Measurements from ENCODE around the gene PLOD2.

The PLOD2 gene

DNA sequence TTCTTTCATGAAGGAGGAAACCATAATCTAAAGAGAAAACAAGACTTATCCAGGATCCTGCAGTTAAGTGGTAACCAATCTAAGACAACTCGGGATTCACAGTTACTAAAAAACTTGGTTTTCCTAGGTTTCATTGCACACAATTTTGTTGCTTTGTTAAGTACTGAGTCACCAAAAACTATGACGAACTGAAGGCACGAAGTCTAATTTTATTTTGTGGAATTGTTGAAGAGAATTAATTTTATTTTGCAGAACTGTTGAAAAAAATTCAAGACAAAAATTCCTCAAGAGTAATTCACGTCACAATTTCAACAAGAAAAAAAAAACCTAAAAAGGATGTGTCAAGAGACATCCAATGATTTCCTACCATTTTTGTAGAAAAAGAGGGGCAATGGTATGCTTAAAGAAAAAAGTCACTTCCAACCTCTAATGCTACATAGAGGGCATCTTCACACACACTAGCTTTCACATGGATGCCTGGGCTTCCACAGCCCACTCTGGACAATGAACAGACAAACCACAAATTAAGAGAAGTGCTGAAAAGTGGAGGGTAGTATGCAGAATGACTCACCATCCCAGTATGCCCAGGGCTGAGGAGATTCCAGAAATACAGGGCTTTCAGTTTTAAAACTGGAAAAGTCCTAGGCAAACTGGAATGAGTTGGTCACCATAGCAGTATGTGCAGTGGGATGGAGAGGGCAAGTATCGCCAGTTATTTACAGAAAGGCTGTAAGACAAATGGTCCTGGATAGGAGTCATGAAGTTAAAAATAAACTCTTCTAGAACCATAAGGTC, 29.2 kb downstream of the PLOD2 start:
- Histone ChIP-seq H3K36me3 (no peaks in the 10 kb centered on the region), H3K27ac (peak overlapping the region; percentile 55 to 65), H3K4me1 (peaks cover 0 to 81% (median 6%) of the 10 kb centered on the region in 4 donors), H3K4me3 (no peak overlapping the region), H3K9me3 (no peaks in the 10 kb centered on the region), H3K27me3 (no peaks in the 10 kb centered on the region)
- intact Hi-C loops (cut with DNase I; ENCODE audit: low total_unique reads): no loop called here
- TF ChIP-seq, protein P1, sequence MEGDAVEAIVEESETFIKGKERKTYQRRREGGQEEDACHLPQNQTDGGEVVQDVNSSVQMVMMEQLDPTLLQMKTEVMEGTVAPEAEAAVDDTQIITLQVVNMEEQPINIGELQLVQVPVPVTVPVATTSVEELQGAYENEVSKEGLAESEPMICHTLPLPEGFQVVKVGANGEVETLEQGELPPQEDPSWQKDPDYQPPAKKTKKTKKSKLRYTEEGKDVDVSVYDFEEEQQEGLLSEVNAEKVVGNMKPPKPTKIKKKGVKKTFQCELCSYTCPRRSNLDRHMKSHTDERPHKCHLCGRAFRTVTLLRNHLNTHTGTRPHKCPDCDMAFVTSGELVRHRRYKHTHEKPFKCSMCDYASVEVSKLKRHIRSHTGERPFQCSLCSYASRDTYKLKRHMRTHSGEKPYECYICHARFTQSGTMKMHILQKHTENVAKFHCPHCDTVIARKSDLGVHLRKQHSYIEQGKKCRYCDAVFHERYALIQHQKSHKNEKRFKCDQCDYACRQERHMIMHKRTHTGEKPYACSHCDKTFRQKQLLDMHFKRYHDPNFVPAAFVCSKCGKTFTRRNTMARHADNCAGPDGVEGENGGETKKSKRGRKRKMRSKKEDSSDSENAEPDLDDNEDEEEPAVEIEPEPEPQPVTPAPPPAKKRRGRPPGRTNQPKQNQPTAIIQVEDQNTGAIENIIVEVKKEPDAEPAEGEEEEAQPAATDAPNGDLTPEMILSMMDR (IDR thresholded peaks at IDR 0.05): no peak
- no peak for DNase-seq

DNA sequence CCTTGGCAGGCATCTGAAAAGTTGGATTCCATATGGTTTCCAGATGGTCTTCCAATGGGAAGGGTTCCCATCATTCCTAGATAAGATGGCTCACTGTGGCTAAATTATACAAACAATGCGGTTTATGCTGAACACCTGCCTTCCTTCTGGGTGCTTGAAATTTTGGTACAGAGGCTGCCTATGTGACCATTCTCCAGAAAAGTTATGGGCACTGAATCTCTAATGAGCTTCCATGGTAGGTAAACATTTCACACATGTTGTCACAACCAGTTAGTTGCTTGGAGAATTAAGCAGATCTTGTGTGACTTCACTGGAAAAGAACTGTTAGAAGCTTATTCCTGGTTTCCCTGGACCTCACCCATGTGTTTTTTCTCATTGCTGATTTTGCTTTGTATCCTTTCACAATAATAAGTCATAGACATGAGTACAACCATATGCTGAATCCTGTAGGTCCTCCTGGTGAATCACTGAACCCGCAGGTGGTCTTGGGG, 30.1 kb downstream of the PLOD2 start:
- H3K27ac ChIP-seq: peak overlapping the region; percentile 55 to 65
- no peak for DNase-seq
- H3K9me3 ChIP-seq: no peaks in the 10 kb centered on the region
- TF ChIP-seq, protein P1 (IDR thresholded peaks at IDR 0.05): no peak
- no peaks in the 10 kb centered on the region for H3K36me3 ChIP-seq
- peaks cover 0 to 86% (median 6%) of the 10 kb centered on the region in 4 donors for H3K4me1 ChIP-seq
- H3K4me3 ChIP-seq: no peak overlapping the region
- intact Hi-C loops (cut with DNase I; ENCODE audit: low total_unique reads): no loop called here
- no peaks in the 10 kb centered on the region for H3K27me3 ChIP-seq

DNA sequence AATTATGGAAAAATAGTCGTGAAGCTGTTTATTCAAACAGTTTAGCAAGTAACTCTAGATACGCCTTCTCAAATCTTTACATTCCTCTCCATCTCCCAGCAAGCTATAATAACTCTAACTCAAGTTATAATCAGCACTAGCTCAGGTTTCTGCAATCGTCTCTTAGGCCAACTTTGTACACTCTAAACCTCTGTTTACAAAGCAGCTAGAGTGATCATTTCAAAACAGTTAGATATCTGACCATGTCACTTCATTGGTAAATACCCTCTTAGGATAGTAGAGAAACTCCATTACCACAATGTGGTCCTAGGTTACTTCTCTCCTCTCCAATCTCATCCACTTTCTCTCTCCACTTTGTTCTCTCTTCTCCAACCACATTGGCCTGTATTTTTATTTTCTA, 31.2 kb downstream of the PLOD2 start:
- Histone ChIP-seq H3K4me3 (no peak overlapping the region), H3K36me3 (no peaks in the 10 kb centered on the region), H3K4me1 (peaks cover 0 to 87% (median 8%) of the 10 kb centered on the region in 4 donors), H3K27ac (peak overlapping the region in 1 of 2 donors; percentile 65), H3K9me3 (no peaks in the 10 kb centered on the region), H3K27me3 (no peaks in the 10 kb centered on the region)
- TF ChIP-seq, protein P1 (IDR thresholded peaks at IDR 0.05): no peak
- DNase-seq: no peak
- intact Hi-C loops (cut with DNase I; ENCODE audit: low total_unique reads): no loop called here

DNA sequence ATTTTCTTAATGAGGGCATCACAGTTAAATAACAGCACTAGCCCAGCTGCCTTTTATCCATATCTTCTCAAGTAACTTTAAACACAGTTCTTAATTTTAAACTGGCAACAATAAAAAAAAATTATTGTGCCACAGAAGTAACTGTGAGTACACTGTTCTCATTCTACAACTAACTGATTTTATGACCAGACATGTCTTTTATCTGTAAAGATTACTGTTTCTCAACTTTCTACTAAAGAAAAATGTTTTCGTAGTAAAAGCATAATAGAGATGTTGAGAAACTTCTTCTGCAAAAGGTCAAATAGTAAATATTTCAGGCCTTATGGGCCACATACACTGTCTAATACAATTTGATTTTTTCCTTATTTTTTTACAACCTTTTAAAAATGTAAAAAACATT, 32.0 kb downstream of the PLOD2 start:
- Histone ChIP-seq H3K36me3 (no peaks in the 10 kb centered on the region), H3K9me3 (no peaks in the 10 kb centered on the region), H3K27me3 (no peaks in the 10 kb centered on the region), H3K27ac (peak overlapping the region; percentile 50 to 65), H3K4me3 (no peak overlapping the region), H3K4me1 (peaks cover 0 to 87% (median 8%) of the 10 kb centered on the region in 4 donors)
- DNase-seq: no peak
- intact Hi-C loops (cut with DNase I; ENCODE audit: low total_unique reads): no loop called here
- TF ChIP-seq, protein P1 (IDR thresholded peaks at IDR 0.05): no peak

DNA sequence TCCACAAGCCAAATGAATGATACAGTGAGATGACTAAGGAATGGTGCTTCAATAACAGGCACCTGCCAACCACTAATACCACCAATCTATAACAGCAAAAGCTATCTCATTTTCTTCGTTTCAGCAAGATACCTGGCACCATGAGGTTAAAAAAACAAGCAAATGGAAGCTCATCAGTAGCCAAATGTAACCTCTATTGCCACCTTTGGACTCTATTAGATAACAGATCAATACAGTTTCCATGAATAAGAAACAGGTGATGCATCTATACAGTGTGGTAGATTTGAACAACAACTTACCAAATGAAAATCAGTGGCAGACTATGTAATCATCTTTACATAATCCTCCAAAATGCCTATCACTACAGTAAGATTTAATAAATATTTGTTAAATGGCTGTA, 32.8 kb downstream of the PLOD2 start:
- H3K36me3 ChIP-seq: no peaks in the 10 kb centered on the region
- H3K27ac ChIP-seq: peak overlapping the region; percentile 8 to 65
- no peaks in the 10 kb centered on the region for H3K27me3 ChIP-seq
- TF ChIP-seq, protein P1 (IDR thresholded peaks at IDR 0.05): no peak
- no peak overlapping the region for H3K4me3 ChIP-seq
- intact Hi-C loops (cut with DNase I; ENCODE audit: low total_unique reads): no loop called here
- peaks cover 0 to 86% (median 2%) of the 10 kb centered on the region in 4 donors for H3K4me1 ChIP-seq
- DNase-seq: no peak
- no peaks in the 10 kb centered on the region for H3K9me3 ChIP-seq
